ENCODE measurements around the gene PPP2R5D. TPM values are rescaled to one million over a fixed set of nuclear protein-coding genes. Genes with fewer than 3 reads are reported as not detected.

The PPP2R5D gene
- total and polyA plus RNA-seq, 9 of the 15 experiments (the other 6 are each of a cell fraction or from before 2014, with no cell fraction given), result 1.3 to 96.1 (median 38.4) TPM

DNA sequence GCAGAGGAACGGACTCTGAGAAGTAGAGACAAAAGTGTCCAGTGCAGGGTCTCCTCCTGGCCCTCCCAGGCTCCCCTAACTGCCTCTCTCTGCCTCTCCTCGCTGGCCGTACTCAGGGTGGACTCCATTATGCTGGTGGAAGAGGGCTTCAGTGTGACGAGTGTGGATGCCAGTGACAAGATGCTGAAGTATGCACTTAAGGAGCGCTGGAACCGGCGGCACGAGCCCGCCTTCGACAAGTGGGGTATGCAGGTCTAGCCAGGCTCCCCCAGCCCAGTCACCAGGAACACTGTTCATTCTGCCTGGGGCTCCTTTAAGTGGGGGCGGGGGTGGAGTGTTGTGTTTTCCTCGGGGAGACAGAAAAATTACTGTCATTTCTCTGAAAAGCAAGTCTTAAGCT, 22.3 kb upstream of the PPP2R5D start:
- FAIRE-seq, result no peak

More for the DNA sequence above, 22.3 kb upstream of the PPP2R5D start:
- intact Hi-C loops (cut with micrococcal nuclease) (loop anchor here (5.0 kb wide), 1 partner anchor 60 kb away; no protein-coding TSS in a partner anchor), in situ Hi-C loops (cut with MboI) (no loop called here)
- Histone ChIP-seq H2AFZ (ENCODE audit: low read depth, low read length) (no peak overlapping the region), H4K20me1 (replicated peaks; ENCODE audit: control insufficient read depth, insufficient read depth, low read length) (no peaks in the 10 kb centered on the region), H3K9me3 (replicated peaks; ENCODE audit: control insufficient read depth, insufficient read depth, low read depth, low read length) (no peaks in the 10 kb centered on the region), H3K79me2 (ENCODE audit: control insufficient read depth, insufficient read depth, low read length) (no peaks in the 10 kb centered on the region), H3K4me3 (no peak overlapping the region), H3K4me2 (ENCODE audit: insufficient read depth, low read length) (no peak overlapping the region), H3K9me1 (ENCODE audit: control insufficient read depth, insufficient read depth, low read length) (no peaks in the 10 kb centered on the region), H3K27me3 (ENCODE audit: control insufficient read depth in 2 of 2, insufficient read depth in 2 of 2, low read length in 2 of 2) (no peaks in the 10 kb centered on the region), H3K4me1 (replicated peaks in 1 of 2; ENCODE audit: control insufficient read depth in 2 of 2, insufficient read depth in 2 of 2, low read length in 2 of 2) (peaks cover 0 to 14% of the 10 kb centered on the region in 2 experiments; a peak in 2 of 5 replicates), H3K27ac (ENCODE audit: extremely low read depth, low read depth, low read length) (no peak overlapping the region), H3K9ac (ENCODE audit: insufficient read depth in 1 of 2, low read depth in 2 of 2, low read length in 2 of 2) (no peak overlapping the region), H3K36me3 (ENCODE audit: control insufficient read depth, insufficient read depth, low read length) (peaks cover 26% of the 10 kb centered on the region; the same call in 1 of the 3 replicates)
- no TSS peak for BruUV-seq (replicated peaks)
- no peak for ATAC-seq
- ChIA-PET CTCF (ENCODE audit: low intra/inter-chr PET ratio) (no interaction called here), POLR2A (interaction anchor here (0.6 to 1.2 kb wide), 3 partner anchors 9 to 22 kb away, joined by 3 read pairs; no protein-coding TSS in a partner anchor)
- 74% methylated on average over 12 of the region's 12 CpGs for WGBS (ENCODE audit: insufficient coverage, low coverage, missing lambda C conversion rate)
- TF ChIP-seq ZFPM2 (CRISPR knock-in tag; IDR thresholded peaks at IDR 0.05) (no peak), BRCA1 (IDR thresholded peaks at IDR 0.05) (no peak), BRCA1 (CRISPR knock-in tag; IDR thresholded peaks at IDR 0.05) (no peak), ZC3H8 (IDR thresholded peaks at IDR 0.05) (no peak), ZNF347 (CRISPR knock-in tag; IDR thresholded peaks at IDR 0.05; ENCODE audit: low read depth) (no peak), ZNF77 (CRISPR knock-in tag; IDR thresholded peaks at IDR 0.05) (no peak), PHF8 (IDR thresholded peaks at IDR 0.05; ENCODE audit: borderline replicate concordance, low read length) (no peak), ZKSCAN3 (CRISPR knock-in tag; IDR thresholded peaks at IDR 0.05) (no peak), ZNF140 (CRISPR knock-in tag; IDR thresholded peaks at IDR 0.05) (no peak), ZNF76 (CRISPR knock-in tag; IDR thresholded peaks at IDR 0.05; ENCODE audit: borderline replicate concordance) (no peak), CEBPG (CRISPR knock-in tag; IDR thresholded peaks at IDR 0.05) (no peak), CEBPG (tag; conservative IDR thresholded peaks at IDR 0.05 in 1 of 2, IDR thresholded peaks at IDR 0.05 in 1 of 2) (no peak), KDM1A (IDR thresholded peaks at IDR 0.05) (no peak), HDAC6 (IDR thresholded peaks at IDR 0.05; ENCODE audit: low read depth, low read length) (no peak), ZNF134 (CRISPR knock-in tag; conservative IDR thresholded peaks at IDR 0.05) (no peak)
- TF ChIP-seq, protein P1, sequence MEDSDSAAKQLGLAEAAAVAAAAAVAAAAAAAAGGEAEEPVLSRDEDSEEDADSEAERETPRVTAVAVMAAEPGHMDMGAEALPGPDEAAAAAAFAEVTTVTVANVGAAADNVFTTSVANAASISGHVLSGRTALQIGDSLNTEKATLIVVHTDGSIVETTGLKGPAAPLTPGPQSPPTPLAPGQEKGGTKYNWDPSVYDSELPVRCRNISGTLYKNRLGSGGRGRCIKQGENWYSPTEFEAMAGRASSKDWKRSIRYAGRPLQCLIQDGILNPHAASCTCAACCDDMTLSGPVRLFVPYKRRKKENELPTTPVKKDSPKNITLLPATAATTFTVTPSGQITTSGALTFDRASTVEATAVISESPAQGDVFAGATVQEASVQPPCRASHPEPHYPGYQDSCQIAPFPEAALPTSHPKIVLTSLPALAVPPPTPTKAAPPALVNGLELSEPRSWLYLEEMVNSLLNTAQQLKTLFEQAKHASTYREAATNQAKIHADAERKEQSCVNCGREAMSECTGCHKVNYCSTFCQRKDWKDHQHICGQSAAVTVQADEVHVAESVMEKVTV (CRISPR knock-in tag; IDR thresholded peaks at IDR 0.05), result no peak
- TF ChIP-seq, protein P2, sequence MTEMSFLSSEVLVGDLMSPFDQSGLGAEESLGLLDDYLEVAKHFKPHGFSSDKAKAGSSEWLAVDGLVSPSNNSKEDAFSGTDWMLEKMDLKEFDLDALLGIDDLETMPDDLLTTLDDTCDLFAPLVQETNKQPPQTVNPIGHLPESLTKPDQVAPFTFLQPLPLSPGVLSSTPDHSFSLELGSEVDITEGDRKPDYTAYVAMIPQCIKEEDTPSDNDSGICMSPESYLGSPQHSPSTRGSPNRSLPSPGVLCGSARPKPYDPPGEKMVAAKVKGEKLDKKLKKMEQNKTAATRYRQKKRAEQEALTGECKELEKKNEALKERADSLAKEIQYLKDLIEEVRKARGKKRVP (CRISPR knock-in tag; IDR thresholded peaks at IDR 0.05), result no peak
- no peak for DNase-seq (ENCODE audit: extremely low read depth in 1 of 4, low spot score in 3 of 4)

Data from K562 (cell line).